ENCODE measurements around the gene PDZD2. TPM values are rescaled to one million over a fixed set of nuclear protein-coding genes. Genes with fewer than 3 reads are reported as not detected.

PDZD2 gene
- total RNA-seq, 2 experiments from 2014 or later = 0.04 to 0.14 TPM

DNA sequence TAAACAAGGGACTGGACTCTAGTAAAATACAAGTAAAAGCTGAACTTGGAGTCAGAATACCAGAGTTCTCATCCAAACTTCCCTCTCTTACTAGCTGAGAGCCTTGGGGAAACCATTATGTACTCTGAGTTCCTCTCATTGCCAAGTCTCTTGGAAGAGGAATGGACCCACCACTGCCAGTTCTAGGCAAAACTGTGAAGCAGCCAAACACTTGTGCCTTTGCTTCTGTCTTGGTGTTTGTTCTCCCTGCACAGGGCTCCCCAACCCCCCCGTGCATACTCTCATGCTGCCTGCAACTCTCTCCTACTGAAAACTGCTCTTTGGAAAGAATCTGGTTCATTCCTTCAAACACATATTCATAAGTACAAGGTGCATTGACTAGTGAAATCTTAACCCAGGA lies 102.6 kb downstream of the PDZD2 start:
- H3K4me3 Mint-ChIP-seq = no peak overlapping the region
- DNase-seq = no peak
- POLR2A ChIA-PET = no interaction called here
- H3K27ac Mint-ChIP-seq = no peak overlapping the region
- intact Hi-C loops (cut with DNase I, micrococcal nuclease) = no loop called here
- no peaks in the 10 kb centered on the region for H3K4me1 Mint-ChIP-seq
- H3K36me3 Mint-ChIP-seq (ENCODE audit: low read depth) = no peaks in the 10 kb centered on the region
- peaks cover 3% of the 10 kb centered on the region for H3K9me3 Mint-ChIP-seq (ENCODE audit: low read depth)
- no peak for ATAC-seq
- H3K27me3 Mint-ChIP-seq = peaks cover 3% of the 10 kb centered on the region
- CTCF ChIA-PET = interaction anchor here (0.7 kb wide), 1 partner anchor 1533 kb away, joined by 4 read pairs; no protein-coding TSS in a partner anchor

DNA sequence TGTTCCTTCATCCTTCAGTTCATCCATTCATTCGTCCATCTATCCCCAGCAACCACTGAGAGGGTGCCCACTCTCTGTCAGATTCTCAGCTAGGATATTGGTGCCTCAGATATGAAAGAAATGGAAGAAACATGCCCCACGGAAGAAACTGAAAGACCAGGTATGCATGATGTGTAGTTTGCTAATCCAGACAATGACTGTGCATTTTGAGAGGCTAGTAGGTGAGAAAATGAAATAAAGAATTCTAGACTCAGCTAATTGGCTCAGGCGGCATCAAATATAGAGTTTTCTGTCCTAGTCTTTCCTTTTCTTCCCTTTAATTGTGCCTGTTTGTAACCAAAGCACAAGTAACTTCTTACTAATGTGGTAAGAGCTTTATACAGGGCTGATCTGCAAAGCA lies 104.7 kb downstream of the PDZD2 start:
- CTCF ChIA-PET = interaction anchor here (0.5 kb wide), 1 partner anchor 123 kb away, joined by 3 read pairs; no protein-coding TSS in a partner anchor
- no peaks in the 10 kb centered on the region for H3K36me3 Mint-ChIP-seq (ENCODE audit: low read depth)
- peaks cover 3% of the 10 kb centered on the region for H3K27me3 Mint-ChIP-seq
- ATAC-seq (no peak), DNase-seq (no peak)
- POLR2A ChIA-PET = no interaction called here
- H3K4me1 Mint-ChIP-seq = no peaks in the 10 kb centered on the region
- H3K9me3 Mint-ChIP-seq (ENCODE audit: low read depth) = peaks cover 3% of the 10 kb centered on the region
- no peak overlapping the region for H3K4me3 Mint-ChIP-seq
- intact Hi-C loops (cut with DNase I, micrococcal nuclease) = no loop called here
- no peak overlapping the region for H3K27ac Mint-ChIP-seq

DNA sequence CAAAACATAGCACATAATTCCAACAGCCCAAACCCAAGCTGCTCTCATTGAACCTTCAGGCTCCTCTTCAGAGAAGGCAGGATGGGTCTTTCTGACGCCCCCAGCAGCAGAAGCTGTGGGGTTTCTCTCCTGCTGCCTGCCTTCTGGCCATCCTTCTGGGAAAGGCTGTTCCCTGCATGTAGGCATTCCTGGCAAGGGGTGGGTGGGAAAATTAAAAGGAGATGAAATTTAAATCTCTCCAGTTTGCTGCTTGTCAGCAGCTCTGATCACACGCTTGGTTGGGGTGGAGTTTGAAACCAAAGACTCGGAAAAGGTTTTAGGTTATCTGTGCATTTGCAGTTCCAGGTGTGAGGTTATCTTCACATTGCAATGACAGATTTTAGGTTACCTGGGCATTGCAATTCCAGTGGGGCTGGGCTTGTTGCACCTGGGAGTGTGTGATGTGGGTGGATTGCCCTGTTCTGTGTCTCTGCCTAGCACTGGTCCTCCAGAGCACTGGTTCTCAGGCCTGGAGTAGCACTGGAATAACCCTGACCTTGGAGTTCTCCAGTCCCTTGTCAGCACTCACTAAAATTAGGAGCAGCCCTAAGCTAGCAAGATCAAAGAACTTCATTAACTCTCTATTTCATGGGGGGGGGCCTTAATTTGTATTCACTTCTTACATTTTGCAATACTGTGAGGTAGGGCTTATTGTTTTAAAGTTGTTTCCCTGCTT lies 109.7 kb downstream of the PDZD2 start:
- CTCF ChIA-PET = interaction anchor here (0.6 kb wide), 1 partner anchor 94 kb away, joined by 3 read pairs; no protein-coding TSS in a partner anchor
- POLR2A ChIA-PET = no interaction called here
- no peaks in the 10 kb centered on the region for H3K4me1 Mint-ChIP-seq
- no peak overlapping the region for H3K27ac Mint-ChIP-seq
- no peak for DNase-seq
- H3K27me3 Mint-ChIP-seq = peaks cover 3% of the 10 kb centered on the region
- H3K9me3 Mint-ChIP-seq (ENCODE audit: low read depth) = no peaks in the 10 kb centered on the region
- ATAC-seq = no peak
- no peak overlapping the region for H3K4me3 Mint-ChIP-seq
- intact Hi-C loops (cut with DNase I, micrococcal nuclease) = no loop called here
- H3K36me3 Mint-ChIP-seq (ENCODE audit: low read depth) = no peaks in the 10 kb centered on the region

DNA sequence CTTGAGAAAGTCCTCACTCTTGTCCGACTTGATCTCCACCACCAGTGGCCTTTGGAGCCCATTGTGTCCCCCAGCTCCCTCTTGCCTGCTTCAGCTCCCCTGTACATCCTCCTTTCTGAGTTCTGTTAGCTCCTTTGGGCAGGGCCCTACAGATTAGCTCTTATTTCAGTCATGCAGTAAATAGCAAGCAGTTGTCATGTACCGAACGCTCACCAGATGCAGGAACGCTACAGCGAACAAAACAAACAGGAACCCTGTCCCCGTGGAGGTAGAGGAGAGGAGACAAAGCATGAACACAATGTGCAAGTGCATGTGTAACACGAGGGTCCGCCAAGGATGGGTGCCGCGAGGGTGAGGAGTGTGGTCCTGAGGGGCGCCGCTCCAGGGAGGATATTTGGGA lies 111.3 kb downstream of the PDZD2 start:
- Mint-ChIP-seq H3K9me3 (ENCODE audit: low read depth) (no peaks in the 10 kb centered on the region), H3K27ac (no peak overlapping the region), H3K36me3 (ENCODE audit: low read depth) (no peaks in the 10 kb centered on the region), H3K27me3 (peaks cover 3% of the 10 kb centered on the region), H3K4me3 (no peak overlapping the region), H3K4me1 (no peaks in the 10 kb centered on the region)
- no peak for ATAC-seq
- ChIA-PET CTCF (no interaction called here), POLR2A (interaction anchor here (0.6 kb wide), 1 partner anchor 305 kb away, joined by 3 read pairs; no protein-coding TSS in a partner anchor)
- intact Hi-C loops (cut with DNase I, micrococcal nuclease) = no loop called here
- DNase-seq = no peak

DNA sequence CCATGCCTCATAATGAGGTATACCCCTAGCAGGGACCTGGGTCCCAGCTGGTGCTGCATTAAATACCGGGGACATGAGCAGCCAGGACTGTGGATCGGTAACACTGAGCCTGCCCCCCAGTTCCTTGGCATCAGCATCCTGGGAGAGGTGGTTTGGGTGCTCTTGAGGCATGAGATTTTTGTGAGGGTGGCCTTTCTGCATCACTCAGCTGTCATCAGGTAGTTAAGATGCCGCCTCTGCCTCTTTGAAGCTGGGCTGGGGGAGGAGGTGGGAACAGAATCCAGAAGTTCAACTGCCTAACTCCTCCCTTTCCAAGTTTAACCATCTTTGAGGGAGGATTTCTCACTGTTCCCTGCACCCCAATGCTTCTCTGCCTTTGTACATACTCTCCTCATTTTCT lies 112.7 kb downstream of the PDZD2 start:
- H3K4me3 Mint-ChIP-seq = no peak overlapping the region
- ATAC-seq (no peak), DNase-seq (no peak)
- no peaks in the 10 kb centered on the region for H3K9me3 Mint-ChIP-seq (ENCODE audit: low read depth)
- no peaks in the 10 kb centered on the region for H3K36me3 Mint-ChIP-seq (ENCODE audit: low read depth)
- ChIA-PET POLR2A (no interaction called here), CTCF (no interaction called here)
- no peaks in the 10 kb centered on the region for H3K4me1 Mint-ChIP-seq
- intact Hi-C loops (cut with DNase I, micrococcal nuclease) = no loop called here
- H3K27ac Mint-ChIP-seq = no peak overlapping the region
- H3K27me3 Mint-ChIP-seq = no peaks in the 10 kb centered on the region

DNA sequence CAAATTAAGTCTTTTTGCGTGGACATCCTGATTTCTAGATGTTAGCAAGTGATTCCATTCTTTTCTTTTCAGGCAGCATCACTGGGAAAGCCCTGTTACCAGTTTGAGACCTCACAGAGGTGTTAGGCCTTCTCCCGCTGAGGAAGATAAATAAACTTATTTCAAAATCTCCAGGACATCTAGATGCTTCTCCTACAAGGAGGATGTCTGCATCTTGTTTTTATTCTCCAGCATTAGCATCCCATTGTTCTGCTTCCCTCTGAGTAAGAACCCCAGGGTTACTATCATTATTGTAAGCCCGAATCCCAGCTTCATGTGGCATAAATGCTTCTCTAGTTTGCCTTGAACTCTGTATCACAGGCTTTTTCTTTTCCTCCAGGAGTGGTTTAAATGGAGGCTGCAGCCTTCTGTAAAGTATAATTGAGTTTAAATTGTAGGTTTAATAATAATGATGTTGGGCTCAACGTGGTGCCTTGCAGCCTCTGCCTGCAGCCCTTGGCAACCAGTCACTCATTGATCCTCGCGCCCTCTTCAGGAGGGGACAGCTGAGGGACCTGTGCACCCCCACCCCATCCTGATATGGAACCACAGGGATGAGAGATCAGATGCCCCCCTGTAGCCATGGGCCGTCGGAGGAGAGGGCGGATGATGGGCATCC lies 114.9 kb downstream of the PDZD2 start:
- intact Hi-C loops (cut with DNase I, micrococcal nuclease) = no loop called here
- DNase-seq (no peak), ATAC-seq (no peak)
- Mint-ChIP-seq H3K27me3 (no peaks in the 10 kb centered on the region), H3K9me3 (ENCODE audit: low read depth) (no peaks in the 10 kb centered on the region), H3K4me3 (no peak overlapping the region), H3K27ac (no peak overlapping the region), H3K4me1 (no peaks in the 10 kb centered on the region), H3K36me3 (ENCODE audit: low read depth) (no peaks in the 10 kb centered on the region)
- ChIA-PET POLR2A (no interaction called here), CTCF (no interaction called here)

DNA sequence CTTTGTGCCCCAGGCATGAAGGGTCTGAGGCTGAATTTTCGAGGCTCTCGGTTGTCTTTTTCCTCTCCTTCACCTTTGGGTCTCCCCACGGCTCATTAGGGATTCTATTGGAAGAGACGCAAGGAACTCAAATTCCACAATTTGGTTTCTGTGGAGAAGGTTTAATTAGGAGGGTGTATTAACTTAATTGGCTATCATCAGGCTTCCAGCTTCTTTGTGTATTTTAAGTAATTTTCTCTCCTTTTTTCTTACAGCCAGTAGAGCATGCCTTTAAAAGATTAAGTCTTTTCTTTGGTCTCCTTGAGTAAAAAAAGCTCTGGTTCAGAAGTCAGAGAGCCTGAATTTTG lies 115.4 kb downstream of the PDZD2 start:
- no peak for DNase-seq
- H3K4me3 Mint-ChIP-seq = no peak overlapping the region
- POLR2A ChIA-PET = no interaction called here
- H3K36me3 Mint-ChIP-seq (ENCODE audit: low read depth) = no peaks in the 10 kb centered on the region
- no peaks in the 10 kb centered on the region for H3K4me1 Mint-ChIP-seq
- no peaks in the 10 kb centered on the region for H3K9me3 Mint-ChIP-seq (ENCODE audit: low read depth)
- intact Hi-C loops (cut with DNase I, micrococcal nuclease) = no loop called here
- ATAC-seq = no peak
- H3K27me3 Mint-ChIP-seq = no peaks in the 10 kb centered on the region
- CTCF ChIA-PET = no interaction called here
- no peak overlapping the region for H3K27ac Mint-ChIP-seq

DNA sequence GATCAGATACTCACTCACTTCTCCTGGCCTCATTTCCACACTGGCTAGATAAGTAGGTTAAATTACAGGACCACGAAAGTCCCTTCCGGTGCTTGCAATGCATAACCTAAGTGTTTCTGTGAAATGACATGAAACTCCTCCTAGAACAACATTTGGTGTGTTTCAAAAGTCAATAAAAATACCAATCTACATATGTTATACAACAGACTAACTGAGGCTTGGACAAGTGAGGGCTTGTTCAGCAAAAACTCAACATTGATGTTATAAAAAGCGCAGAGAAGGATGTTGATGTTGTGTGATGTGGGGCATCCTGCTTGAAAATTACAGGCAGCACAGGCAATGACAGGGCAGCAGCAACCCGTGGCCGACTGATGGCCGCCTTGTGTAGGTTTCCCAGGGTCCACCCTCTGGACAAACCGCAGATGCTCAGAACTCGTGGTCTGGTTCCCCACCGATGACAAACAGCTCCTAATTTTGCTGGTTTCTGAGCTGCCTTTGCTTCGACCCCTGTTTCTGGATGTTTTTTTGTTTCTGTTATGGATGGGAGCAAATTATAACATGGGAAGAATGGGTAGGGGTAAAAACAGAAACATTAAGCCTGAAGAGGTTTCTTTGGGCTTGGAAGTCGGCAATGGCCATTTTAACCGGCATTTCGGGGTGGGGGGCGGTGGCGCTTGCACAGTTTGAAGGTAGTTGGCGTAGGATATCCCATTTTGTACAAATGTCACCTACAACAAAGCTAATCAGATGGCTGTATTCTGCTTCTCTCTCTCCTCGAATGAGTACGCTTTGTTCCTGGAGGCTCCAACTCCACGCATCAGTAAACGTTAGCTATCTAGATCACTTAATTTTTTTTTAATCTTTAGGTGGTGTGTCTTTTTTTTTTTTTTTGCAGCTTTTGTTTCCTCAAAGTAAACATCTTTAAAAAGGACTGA lies 116.1 kb downstream of the PDZD2 start:
- H3K36me3 Mint-ChIP-seq (ENCODE audit: low read depth) = no peaks in the 10 kb centered on the region
- DNase-seq (no peak), ATAC-seq (no peak)
- POLR2A ChIA-PET = no interaction called here
- no peaks in the 10 kb centered on the region for H3K27me3 Mint-ChIP-seq
- no peaks in the 10 kb centered on the region for H3K9me3 Mint-ChIP-seq (ENCODE audit: low read depth)
- intact Hi-C loops (cut with DNase I, micrococcal nuclease) = no loop called here
- no peak overlapping the region for H3K4me3 Mint-ChIP-seq
- CTCF ChIA-PET = no interaction called here
- H3K4me1 Mint-ChIP-seq = no peaks in the 10 kb centered on the region
- no peak overlapping the region for H3K27ac Mint-ChIP-seq

DNA sequence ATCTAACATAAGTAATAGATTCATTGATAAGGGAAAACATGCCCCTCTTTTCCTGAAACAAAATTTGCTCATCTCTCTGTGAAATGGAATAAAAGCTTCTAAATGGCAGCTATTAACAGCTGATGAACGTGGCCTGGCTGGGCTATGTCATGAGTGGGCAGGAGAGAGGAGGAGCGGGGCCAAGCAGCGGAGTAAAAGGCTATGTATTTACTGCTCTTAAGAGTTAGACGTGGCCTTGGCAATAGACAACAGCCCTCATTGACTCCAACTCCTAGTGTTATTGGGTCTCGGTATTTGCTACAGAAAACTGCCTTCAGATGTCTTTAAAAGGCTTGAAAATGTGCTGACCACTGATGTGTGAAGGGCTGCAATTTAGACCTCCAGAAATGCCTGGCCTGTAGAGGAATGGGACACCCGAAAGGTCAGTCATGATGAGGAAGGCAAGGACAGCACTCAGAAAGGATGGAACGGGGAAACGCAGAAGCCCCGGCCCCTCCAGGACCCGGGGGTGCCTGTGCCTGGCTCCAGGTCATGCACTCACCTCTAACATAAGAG lies 116.8 kb downstream of the PDZD2 start:
- ATAC-seq = no peak
- no peaks in the 10 kb centered on the region for H3K9me3 Mint-ChIP-seq (ENCODE audit: low read depth)
- no peaks in the 10 kb centered on the region for H3K27me3 Mint-ChIP-seq
- POLR2A ChIA-PET = no interaction called here
- H3K4me1 Mint-ChIP-seq = no peaks in the 10 kb centered on the region
- H3K27ac Mint-ChIP-seq = no peak overlapping the region
- no peak overlapping the region for H3K4me3 Mint-ChIP-seq
- no peak for DNase-seq
- CTCF ChIA-PET = no interaction called here
- intact Hi-C loops (cut with DNase I, micrococcal nuclease) = no loop called here
- H3K36me3 Mint-ChIP-seq (ENCODE audit: low read depth) = no peaks in the 10 kb centered on the region

DNA sequence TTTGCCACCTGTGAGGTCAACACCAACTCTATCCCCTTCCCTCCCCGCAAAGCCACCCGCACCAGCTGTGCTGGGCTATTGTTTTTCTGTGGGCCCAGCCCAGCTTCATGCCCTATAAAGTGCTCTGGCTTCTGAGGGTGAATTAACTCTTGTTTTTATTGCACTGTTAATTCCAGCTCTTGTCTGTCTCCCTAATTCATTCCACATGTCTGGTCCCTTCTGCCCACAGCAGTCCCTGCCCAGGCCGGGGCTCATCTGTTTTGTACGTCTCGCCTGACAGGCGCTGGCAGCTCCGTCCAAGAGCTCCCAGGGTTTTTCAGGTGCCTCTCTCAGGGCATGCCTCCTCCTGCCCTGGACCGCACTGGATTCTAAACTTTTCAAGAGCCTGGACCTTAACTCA lies 118.9 kb downstream of the PDZD2 start:
- DNase-seq (no peak), ATAC-seq (no peak)
- POLR2A ChIA-PET = no interaction called here
- intact Hi-C loops (cut with DNase I, micrococcal nuclease) = no loop called here
- Mint-ChIP-seq H3K27me3 (no peaks in the 10 kb centered on the region), H3K9me3 (ENCODE audit: low read depth) (no peaks in the 10 kb centered on the region), H3K27ac (no peak overlapping the region), H3K4me1 (no peaks in the 10 kb centered on the region), H3K36me3 (ENCODE audit: low read depth) (no peaks in the 10 kb centered on the region), H3K4me3 (no peak overlapping the region)
- CTCF ChIA-PET = no interaction called here

DNA sequence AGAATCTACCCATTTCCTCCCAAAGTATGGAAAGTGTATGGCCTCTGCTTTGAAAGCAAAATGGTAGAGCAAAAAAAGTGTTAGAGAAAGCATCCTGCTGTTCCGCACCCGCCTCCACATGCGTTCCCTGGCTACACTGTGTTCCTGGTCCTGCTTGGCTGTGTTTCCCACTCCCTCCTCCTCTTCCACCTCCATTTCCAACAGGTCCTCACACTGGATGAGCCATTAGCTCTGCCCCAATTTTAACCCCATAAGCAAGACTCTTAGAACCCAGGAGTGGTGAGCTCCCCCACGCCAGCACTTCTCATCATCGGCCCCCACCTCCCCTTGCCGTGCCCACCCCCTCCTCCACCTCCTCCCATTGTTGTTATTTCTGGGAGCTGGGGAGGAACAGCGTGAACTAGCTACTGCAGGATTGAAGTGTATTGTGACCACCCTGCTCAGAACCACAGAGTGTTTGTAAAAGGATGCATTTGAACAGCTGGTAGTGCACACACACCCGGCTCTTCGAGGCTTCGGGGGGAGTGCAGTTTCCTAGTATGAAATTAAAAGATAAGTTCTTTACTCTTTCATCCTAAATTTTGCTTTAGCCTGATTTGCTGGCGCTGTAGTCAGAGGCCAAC lies 120.0 kb downstream of the PDZD2 start:
- no peak for ATAC-seq
- Mint-ChIP-seq H3K27ac (no peak overlapping the region), H3K27me3 (no peaks in the 10 kb centered on the region), H3K4me1 (no peaks in the 10 kb centered on the region), H3K36me3 (ENCODE audit: low read depth) (no peaks in the 10 kb centered on the region), H3K9me3 (ENCODE audit: low read depth) (no peaks in the 10 kb centered on the region), H3K4me3 (no peak overlapping the region)
- DNase-seq = no peak
- ChIA-PET CTCF (no interaction called here), POLR2A (no interaction called here)
- intact Hi-C loops (cut with DNase I, micrococcal nuclease) = no loop called here
